Lower lobe of right lung (tissue), 2 donors: ENCODE data around the gene NEK4. TPM values are rescaled to one million over a fixed set of nuclear protein-coding genes. Genes with fewer than 3 reads are reported as not detected.

Source experiments
- ATAC-seq, 2 donors: fragments of 200-7000 bp; cut with Tn5 transposase; one replicate each; pipeline ENCODE4 v1.9.1; 2020 to 2022; ENCODE audit warnings: mild to moderate bottlenecking in 2 of 2, moderate library complexity in 2 of 2
- DNase-seq: peaks from one replicate; pipeline ENCODE4 v3.0.0-alpha.2; 2020
- H3K27ac ChIP-seq: fragments of 200-600 bp; one replicate; pipeline ENCODE4 v1.8.0; 2022
- H3K27me3 ChIP-seq: fragments of 200-600 bp; one replicate; pipeline ENCODE4 v1.8.0; 2022; ENCODE audit warnings: low read depth
- H3K36me3 ChIP-seq: fragments of 200-600 bp; one replicate; pipeline ENCODE4 v1.8.0; 2022; ENCODE audit warnings: mild to moderate bottlenecking
- H3K4me1 ChIP-seq: fragments of 200-600 bp; one replicate; pipeline ENCODE4 v1.8.0; 2022
- H3K4me3 ChIP-seq: fragments of 200-600 bp; one replicate; pipeline ENCODE4 v1.8.0; 2022; ENCODE audit warnings: mild to moderate bottlenecking
- H3K9me3 ChIP-seq: fragments of 200-600 bp; one replicate; pipeline ENCODE4 v1.8.0; 2022
- CTCF ChIP-seq: fragments of 200-600 bp; IDR thresholded peaks from one replicate; pipeline ENCODE4 v1.8.0; 2022; ENCODE audit warnings: antibody characterized with exemption, mild to moderate bottlenecking
- intact Hi-C: fragments of 100-400 bp; cut with DNase I; formaldehyde crosslinking; loops from one replicate; pipeline ENCODE4 v1.11.0; 2022
- total RNA-seq: library from RNA; stranded (reverse); fragmentation: NEBNext Ultra II Directional; extraction: Animal tissue kit (Norgen Biotek cat#: 25700); gene quantifications from one replicate; pipeline ENCODE4 v1.2.1, GENCODE V29; 2021
- donor health status: DM: no; HTN: yes; CAD: no; lungs with severe emphysema.

Gene NEK4
- total RNA-seq, 1 donor from 2014 or later = 25.1 TPM

GRCh38 chr3:52798376-52798977 is 27.7 kb upstream of the NEK4 start:
- no peak overlapping the region for H3K27ac ChIP-seq
- no peak overlapping the region for H3K4me3 ChIP-seq
- H3K36me3 ChIP-seq = no peaks in the 10 kb centered on the region
- TF ChIP-seq CTCF = no peak
- H3K27me3 ChIP-seq = no peaks in the 10 kb centered on the region
- no peaks in the 10 kb centered on the region for H3K9me3 ChIP-seq
- no peak for ATAC-seq
- no peak for DNase-seq
- intact Hi-C loops = no loop called here
- no peaks in the 10 kb centered on the region for H3K4me1 ChIP-seq

GRCh38 chr3:52796411-52796810 is 25.7 kb upstream of the NEK4 start:
- H3K36me3 ChIP-seq = no peaks in the 10 kb centered on the region
- DNase-seq (no peak), ATAC-seq (no peak)
- no peaks in the 10 kb centered on the region for H3K4me1 ChIP-seq
- no peak for TF ChIP-seq CTCF
- H3K27ac ChIP-seq = no peak overlapping the region
- H3K9me3 ChIP-seq = no peaks in the 10 kb centered on the region
- intact Hi-C loops = no loop called here
- H3K4me3 ChIP-seq = no peak overlapping the region
- no peaks in the 10 kb centered on the region for H3K27me3 ChIP-seq

DNA sequence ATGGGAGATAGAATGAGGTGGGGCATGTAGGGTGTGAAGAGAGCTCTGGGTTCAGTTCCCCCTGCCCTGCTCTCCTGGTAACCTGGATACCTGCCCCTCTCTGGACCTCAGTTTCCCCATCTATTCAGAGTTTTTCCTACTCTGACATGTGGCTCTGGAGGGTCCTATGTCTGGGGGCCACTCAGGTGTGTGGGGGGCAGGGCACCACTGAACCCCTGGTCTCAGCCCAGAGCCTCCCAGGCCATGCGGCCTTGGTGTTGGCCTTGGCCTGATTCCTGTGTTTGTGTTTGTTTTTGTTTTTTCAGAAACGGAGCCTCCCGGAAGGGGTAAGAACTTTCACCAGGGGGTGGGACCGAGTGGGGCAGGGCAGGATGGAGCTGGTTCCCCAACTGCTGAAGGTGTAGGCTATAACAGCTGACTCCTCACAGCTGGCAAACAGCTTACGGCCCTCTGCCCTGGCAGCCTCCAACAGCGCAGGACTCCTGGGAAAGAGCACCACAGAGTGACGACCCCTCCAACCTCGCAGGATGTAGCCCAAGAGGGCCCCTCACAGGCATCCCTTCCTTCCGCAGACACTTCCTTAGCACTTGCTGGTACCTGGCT is 24.7 kb upstream of the NEK4 start:
- intact Hi-C loops = no loop called here
- H3K27me3 ChIP-seq = no peaks in the 10 kb centered on the region
- no peak for ATAC-seq
- H3K27ac ChIP-seq = no peak overlapping the region
- H3K4me3 ChIP-seq = no peak overlapping the region
- no peaks in the 10 kb centered on the region for H3K36me3 ChIP-seq
- no peaks in the 10 kb centered on the region for H3K9me3 ChIP-seq
- no peaks in the 10 kb centered on the region for H3K4me1 ChIP-seq
- TF ChIP-seq CTCF = no peak
- DNase-seq = no peak

GRCh38 chr3:52794612-52795099 is 23.9 kb upstream of the NEK4 start, which contains the start of gene ITIH3:
TSS of gene ITIH3 (plus strand) at chr3:52794796. CDS start at chr3:52794804, 8 bp downstream.
- no peak for TF ChIP-seq CTCF
- Histone ChIP-seq H3K27me3 (no peaks in the 10 kb centered on the region), H3K27ac (no peak within 1 kb of the TSS), H3K9me3 (no peaks in the 10 kb centered on the region), H3K4me1 (no peaks in the 10 kb centered on the region), H3K4me3 (no peak within 1 kb of the TSS), H3K36me3 (no peaks in the 10 kb centered on the region)
- ATAC-seq (no peak), DNase-seq (no peak)
- intact Hi-C loops = no loop called here

GRCh38 chr3:52793702-52794611 is 23.2 kb upstream of the NEK4 start:
- H3K4me3 ChIP-seq = no peak overlapping the region
- no peak overlapping the region for H3K27ac ChIP-seq
- H3K9me3 ChIP-seq = no peaks in the 10 kb centered on the region
- intact Hi-C loops = no loop called here
- H3K4me1 ChIP-seq = no peaks in the 10 kb centered on the region
- ATAC-seq = no peak
- H3K36me3 ChIP-seq = no peaks in the 10 kb centered on the region
- DNase-seq = no peak
- H3K27me3 ChIP-seq = no peaks in the 10 kb centered on the region
- TF ChIP-seq CTCF = no peak
